Right atrium auricular region (tissue), 2 donors: ENCODE results near the gene SLC38A2. TPM values are rescaled to one million over a fixed set of nuclear protein-coding genes. Genes with fewer than 3 reads are reported as not detected.
"Not testable (repeated sequence)": the region's sequence is repeated elsewhere in the genome, so short reads cannot be mapped to it uniquely, and the experiment has no call there.

ENCODE experiments used
- DNase-seq: peaks from one replicate; pipeline ENCODE4 v3.0.0-alpha.2; 2019; ENCODE audit warnings: low spot score
- H3K27ac ChIP-seq, 2 donors: fragments of 200-600 bp; sonication (generic); 1 replicate in 1 of 2; 2 replicates in 1 of 2; pipeline ENCODE4 v1.5.1; 2016 to 2019
- H3K27me3 ChIP-seq, 2 donors: fragments of 200-600 bp; sonication (generic); one replicate each; pipeline versions ENCODE4 v1.5.1 to v1.6.0; 2017 to 2019
- H3K36me3 ChIP-seq: fragments of 200-600 bp; sonication (generic); one replicate; pipeline ENCODE4 v1.5.1; 2016
- H3K4me1 ChIP-seq, 2 donors: fragments of 200-600 bp; sonication (generic); one replicate each; pipeline versions ENCODE4 v1.5.1 to v1.6.0; 2017 to 2019
- H3K4me3 ChIP-seq, 2 donors: fragments of 200-600 bp; sonication (generic); 1 replicate in 1 of 2; 2 replicates in 1 of 2; pipeline ENCODE4 v1.5.1; 2017 to 2019; ENCODE audit warnings: mild to moderate bottlenecking in 1 of 2, moderate library complexity in 1 of 2
- H3K9me3 ChIP-seq, 2 donors: fragments of 200-600 bp; sonication (generic); one replicate each; pipeline ENCODE4 v1.5.1; 2019
- CTCF ChIP-seq, 2 donors: fragments of 200-600 bp; sonication (generic); IDR thresholded peaks; one replicate each; pipeline ENCODE4 v1.5.1; 2019; ENCODE audit warnings: antibody characterized with exemption in 2 of 2
- total RNA-seq, 2 donors: library from RNA; depleted of rRNA; stranded (reverse); fragments of >200 nt; gene quantifications; one replicate each; pipeline ENCODE4 v1.1.0, GENCODE V29; 2016

The SLC38A2 gene
- total RNA-seq, 2 donors from 2014 or later, result 192 to 204 TPM

GRCh38 chr12:46402941-46403718 lies 30.6 kb upstream of the SLC38A2 start:
- Histone ChIP-seq H3K27ac (peak overlapping the region; percentile 13 to 54), H3K4me3 (no peak overlapping the region), H3K36me3 (no peaks in the 10 kb centered on the region), H3K27me3 (no peaks in the 10 kb centered on the region), H3K9me3 (no peaks in the 10 kb centered on the region), H3K4me1 (peaks cover 0 to 61% of the 10 kb centered on the region in 2 donors)
- DNase-seq, result no peak
- no peak for TF ChIP-seq CTCF (IDR thresholded peaks at IDR 0.05)

- Histone ChIP-seq H3K27ac (peak overlapping the region in 1 of 2 donors; percentile 54), H3K27me3 (no peaks in the 10 kb centered on the region), H3K36me3 (no peaks in the 10 kb centered on the region), H3K4me1 (peaks cover 0 to 58% of the 10 kb centered on the region in 2 donors), H3K4me3 (no peak overlapping the region), H3K9me3 (no peaks in the 10 kb centered on the region)
- DNase-seq, result no peak
- TF ChIP-seq CTCF (IDR thresholded peaks at IDR 0.05), result no peak
Measured at GRCh38 chr12:46402451-46402850, 29.9 kb upstream of the SLC38A2 start.

- Histone ChIP-seq H3K27me3 (no peaks in the 10 kb centered on the region), H3K4me3 (no peak overlapping the region), H3K36me3 (no peaks in the 10 kb centered on the region), H3K9me3 (no peaks in the 10 kb centered on the region), H3K4me1 (peaks cover 0 to 54% of the 10 kb centered on the region in 2 donors), H3K27ac (peak overlapping the region; percentile 8 to 25)
- DNase-seq, result no peak
- TF ChIP-seq CTCF (IDR thresholded peaks at IDR 0.05), result peak in 1 of 2 donors; percentile 53
Measured at GRCh38 chr12:46401662-46402061, 29.1 kb upstream of the SLC38A2 start.

GRCh38 chr12:46400406-46400805 lies 27.8 kb upstream of the SLC38A2 start:
- Histone ChIP-seq H3K27ac (no peak overlapping the region), H3K9me3 (no peaks in the 10 kb centered on the region), H3K4me1 (peaks cover 0 to 48% of the 10 kb centered on the region in 2 donors), H3K4me3 (no peak overlapping the region), H3K36me3 (no peaks in the 10 kb centered on the region), H3K27me3 (no peaks in the 10 kb centered on the region)
- TF ChIP-seq CTCF (IDR thresholded peaks at IDR 0.05), result no peak
- no peak for DNase-seq

GRCh38 chr12:46399461-46400248 lies 27.1 kb upstream of the SLC38A2 start:
- not testable (repeated sequence) for H3K9me3 ChIP-seq, H3K4me3 ChIP-seq, H3K27ac ChIP-seq, DNase-seq, H3K27me3 ChIP-seq, H3K36me3 ChIP-seq
- H3K4me1 ChIP-seq, result peaks cover 0 to 42% of the 10 kb centered on the region in 2 donors

GRCh38 chr12:46396826-46397225 lies 24.3 kb upstream of the SLC38A2 start:
- no peak overlapping the region for H3K27ac ChIP-seq
- no peaks in the 10 kb centered on the region for H3K36me3 ChIP-seq
- H3K4me1 ChIP-seq, result peaks cover 0 to 14% of the 10 kb centered on the region in 2 donors
- no peak for DNase-seq
- no peaks in the 10 kb centered on the region for H3K27me3 ChIP-seq
- no peak for TF ChIP-seq CTCF (IDR thresholded peaks at IDR 0.05)
- H3K4me3 ChIP-seq, result no peak overlapping the region
- H3K9me3 ChIP-seq, result no peaks in the 10 kb centered on the region
